ENCODE results near the gene KRTAP10-7.
"Not testable (repeated sequence)": the region's sequence is repeated elsewhere in the genome, so short reads cannot be mapped to it uniquely, and the experiment has no call there.

KRTAP10-7 gene

DNA sequence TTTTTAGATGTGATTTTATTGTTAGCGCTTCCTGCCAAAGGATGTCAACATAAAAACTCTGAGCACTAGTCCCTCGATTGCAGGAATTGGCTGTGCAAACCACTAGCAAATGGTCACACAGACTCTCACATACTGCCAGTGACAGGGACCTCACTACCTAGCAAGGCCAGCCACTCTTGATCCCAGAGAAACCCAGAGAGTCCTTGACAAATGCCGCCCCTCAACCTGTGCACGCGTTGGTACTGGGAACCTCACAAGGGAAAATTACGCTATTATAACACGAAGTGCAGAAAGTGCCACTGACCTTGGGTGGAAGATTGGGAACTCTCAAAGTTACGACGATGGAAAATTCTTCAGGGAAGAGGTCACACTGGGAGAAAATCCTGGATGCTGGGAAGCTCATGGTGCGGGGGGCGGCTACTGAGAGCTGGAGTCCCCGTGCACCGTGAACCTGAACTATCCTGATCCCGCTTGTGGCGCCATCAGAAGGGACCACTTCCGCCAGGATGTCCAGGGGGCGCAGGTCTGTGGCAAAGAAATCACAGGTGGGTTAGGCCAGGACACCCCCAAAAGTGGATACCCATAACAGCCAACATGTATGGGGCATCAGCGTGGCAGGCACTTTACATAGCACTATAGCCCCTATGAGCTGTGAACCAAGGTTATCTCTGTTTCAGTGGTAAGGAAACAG, 32.8 kb upstream of the KRTAP10-7 start:
- Mint-ChIP-seq H3K9me3 (peaks cover 9% of the 10 kb centered on the region), H3K27me3 (no peaks in the 10 kb centered on the region), H3K4me1 (peaks cover 16% of the 10 kb centered on the region), H3K27ac (no peak overlapping the region), H3K4me3 (no peak overlapping the region), H3K36me3 (peaks cover 2% of the 10 kb centered on the region)

DNA sequence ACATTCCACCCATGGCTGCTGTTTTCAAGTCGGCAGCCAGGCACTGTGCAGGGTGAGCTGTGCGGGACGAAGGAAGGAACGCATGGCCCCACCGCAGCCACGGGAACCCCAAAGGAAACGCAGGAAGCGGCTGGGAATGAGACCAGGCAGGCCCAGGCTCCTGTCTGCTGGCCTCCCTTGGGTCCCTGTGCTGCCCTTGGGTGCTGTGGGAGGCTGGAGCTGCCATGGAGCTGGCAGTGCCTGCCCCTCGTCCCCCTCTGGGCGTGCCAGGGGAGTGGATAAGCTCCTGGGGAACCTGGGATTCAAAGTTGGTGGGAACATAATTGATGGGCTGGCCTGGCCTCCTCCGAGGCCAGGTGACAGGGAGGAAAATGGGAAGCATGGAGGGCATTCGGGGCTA, 32.1 kb upstream of the KRTAP10-7 start:
- Mint-ChIP-seq H3K27ac (no peak overlapping the region), H3K36me3 (peaks cover 1% of the 10 kb centered on the region), H3K27me3 (no peaks in the 10 kb centered on the region), H3K9me3 (peaks cover 3% of the 10 kb centered on the region), H3K4me3 (no peak overlapping the region), H3K4me1 (peaks cover 16% of the 10 kb centered on the region)

DNA sequence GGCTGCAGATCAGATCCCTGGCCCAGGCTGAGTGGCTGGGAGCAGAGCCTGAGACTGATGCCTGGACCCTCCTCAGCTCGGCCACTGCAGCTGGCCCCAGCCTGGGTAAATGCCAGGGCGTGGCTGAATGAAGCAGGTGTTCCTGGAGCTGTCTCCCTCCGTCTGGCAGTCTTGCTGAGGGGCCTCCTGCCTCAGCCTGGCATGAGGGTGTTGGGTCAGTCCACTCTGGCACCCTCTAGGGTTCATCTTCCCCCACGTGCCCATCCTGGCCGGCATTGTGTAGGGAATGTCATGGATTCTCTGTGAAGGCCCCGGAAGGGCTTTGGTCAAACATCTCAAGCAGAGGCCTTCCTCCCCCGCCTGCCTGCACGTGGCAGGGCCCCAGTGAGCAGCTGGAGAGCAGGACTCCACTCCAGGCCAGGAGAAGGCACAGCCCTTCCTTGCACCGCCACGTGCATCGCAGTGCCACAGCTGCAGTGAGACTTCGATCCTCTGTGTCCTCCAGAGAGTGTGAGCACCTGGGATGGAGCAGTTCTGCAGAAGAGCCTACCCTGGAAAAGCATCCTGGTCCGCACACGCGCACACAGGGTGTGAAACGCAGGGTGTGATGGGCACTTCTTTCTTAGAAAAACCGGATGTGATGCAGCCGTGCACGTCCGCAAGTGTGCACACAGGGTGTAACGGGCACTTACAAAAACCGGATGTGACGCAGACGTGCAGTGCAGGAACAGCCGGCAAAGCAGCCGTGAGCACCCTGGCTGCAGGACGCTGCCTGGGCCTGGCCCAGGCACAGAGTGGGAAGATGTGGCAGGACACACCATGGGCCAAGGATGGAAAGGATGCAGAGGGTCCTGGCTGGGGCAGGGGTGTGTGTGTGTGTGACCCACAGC, 31.5 kb upstream of the KRTAP10-7 start:
- Mint-ChIP-seq H3K36me3 (no peaks in the 10 kb centered on the region), H3K4me3 (no peak overlapping the region), H3K27ac (no peak overlapping the region), H3K27me3 (no peaks in the 10 kb centered on the region), H3K9me3 (no peaks in the 10 kb centered on the region), H3K4me1 (peaks cover 16% of the 10 kb centered on the region)

- no peaks in the 10 kb centered on the region for H3K36me3 Mint-ChIP-seq
- no peaks in the 10 kb centered on the region for H3K9me3 Mint-ChIP-seq
- H3K4me3 Mint-ChIP-seq: no peak overlapping the region
- peaks cover 6% of the 10 kb centered on the region for H3K4me1 Mint-ChIP-seq
- no peak overlapping the region for H3K27ac Mint-ChIP-seq
- H3K27me3 Mint-ChIP-seq: no peaks in the 10 kb centered on the region
Observed at GRCh38 chr21:44569861-44570517, 30.4 kb upstream of the KRTAP10-7 start.

- H3K27me3 Mint-ChIP-seq: no peaks in the 10 kb centered on the region
- H3K27ac Mint-ChIP-seq: peak overlapping the region; percentile 26
- H3K4me3 Mint-ChIP-seq: no peak overlapping the region
Observed at GRCh38 chr21:44571296-44571695, 29.1 kb upstream of the KRTAP10-7 start.

GRCh38 chr21:44571844-44572782, 28.3 kb upstream of the KRTAP10-7 start:
- no peaks in the 10 kb centered on the region for H3K9me3 Mint-ChIP-seq
- H3K27me3 Mint-ChIP-seq: no peaks in the 10 kb centered on the region
- H3K4me1 Mint-ChIP-seq: no peaks in the 10 kb centered on the region
- H3K27ac Mint-ChIP-seq: no peak overlapping the region
- no peak overlapping the region for H3K4me3 Mint-ChIP-seq
- H3K36me3 Mint-ChIP-seq: no peaks in the 10 kb centered on the region

More at GRCh38 chr21:44571296-44571695, 29.1 kb upstream of the KRTAP10-7 start:
- no peaks in the 10 kb centered on the region for H3K36me3 Mint-ChIP-seq
- no peaks in the 10 kb centered on the region for H3K4me1 Mint-ChIP-seq
- no peaks in the 10 kb centered on the region for H3K9me3 Mint-ChIP-seq

DNA sequence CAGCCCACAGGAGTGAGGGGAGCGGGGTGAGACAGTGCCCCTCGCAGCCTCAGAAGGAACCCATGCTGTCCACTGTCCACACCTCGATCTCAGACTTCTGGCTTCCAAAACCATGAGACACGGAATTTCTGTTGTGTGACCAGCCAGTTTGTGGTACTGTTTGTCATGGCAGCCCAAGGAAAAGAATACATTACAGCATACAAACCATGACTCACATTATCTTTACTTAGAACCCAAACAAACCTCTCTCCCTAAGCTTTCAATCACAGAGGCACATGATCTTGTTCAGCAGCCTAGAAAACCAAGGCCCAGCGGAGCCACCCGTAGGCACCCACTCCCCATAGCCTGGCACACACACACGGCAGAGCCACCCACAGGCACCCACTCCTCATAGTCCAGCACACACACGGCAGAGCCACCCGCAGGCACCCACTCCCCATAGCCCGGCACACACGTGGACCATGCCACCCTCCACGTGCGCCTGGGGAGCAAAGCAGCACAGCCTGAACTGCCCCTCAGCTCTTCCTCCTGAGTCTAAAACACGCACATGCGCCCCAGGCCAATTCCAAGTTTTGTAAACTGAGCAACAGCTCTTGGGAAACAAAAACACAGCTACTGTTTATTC, 27.3 kb upstream of the KRTAP10-7 start:
- Mint-ChIP-seq H3K36me3 (peaks cover 2% of the 10 kb centered on the region), H3K27ac (no peak overlapping the region), H3K4me3 (no peak overlapping the region), H3K4me1 (no peaks in the 10 kb centered on the region), H3K9me3 (no peaks in the 10 kb centered on the region), H3K27me3 (no peaks in the 10 kb centered on the region)

- H3K36me3 Mint-ChIP-seq, H3K9me3 Mint-ChIP-seq, H3K4me1 Mint-ChIP-seq, H3K27me3 Mint-ChIP-seq, H3K4me3 Mint-ChIP-seq, H3K27ac Mint-ChIP-seq: not testable (repeated sequence)
Observed at GRCh38 chr21:44573630-44574456, 26.6 kb upstream of the KRTAP10-7 start, which contains the start of gene KRTAP10-4. Gene KRTAP10-4, plus strand, starts transcription at chr21:44573729. Its CDS starts 30 bp downstream, at chr21:44573759.

- no peaks in the 10 kb centered on the region for H3K4me1 Mint-ChIP-seq
- H3K27ac Mint-ChIP-seq: no peak overlapping the region
- no peaks in the 10 kb centered on the region for H3K27me3 Mint-ChIP-seq
- no peaks in the 10 kb centered on the region for H3K9me3 Mint-ChIP-seq
- H3K36me3 Mint-ChIP-seq: peaks cover 3% of the 10 kb centered on the region
- H3K4me3 Mint-ChIP-seq: no peak overlapping the region
Observed at GRCh38 chr21:44574457-44575306, 25.7 kb upstream of the KRTAP10-7 start.

DNA sequence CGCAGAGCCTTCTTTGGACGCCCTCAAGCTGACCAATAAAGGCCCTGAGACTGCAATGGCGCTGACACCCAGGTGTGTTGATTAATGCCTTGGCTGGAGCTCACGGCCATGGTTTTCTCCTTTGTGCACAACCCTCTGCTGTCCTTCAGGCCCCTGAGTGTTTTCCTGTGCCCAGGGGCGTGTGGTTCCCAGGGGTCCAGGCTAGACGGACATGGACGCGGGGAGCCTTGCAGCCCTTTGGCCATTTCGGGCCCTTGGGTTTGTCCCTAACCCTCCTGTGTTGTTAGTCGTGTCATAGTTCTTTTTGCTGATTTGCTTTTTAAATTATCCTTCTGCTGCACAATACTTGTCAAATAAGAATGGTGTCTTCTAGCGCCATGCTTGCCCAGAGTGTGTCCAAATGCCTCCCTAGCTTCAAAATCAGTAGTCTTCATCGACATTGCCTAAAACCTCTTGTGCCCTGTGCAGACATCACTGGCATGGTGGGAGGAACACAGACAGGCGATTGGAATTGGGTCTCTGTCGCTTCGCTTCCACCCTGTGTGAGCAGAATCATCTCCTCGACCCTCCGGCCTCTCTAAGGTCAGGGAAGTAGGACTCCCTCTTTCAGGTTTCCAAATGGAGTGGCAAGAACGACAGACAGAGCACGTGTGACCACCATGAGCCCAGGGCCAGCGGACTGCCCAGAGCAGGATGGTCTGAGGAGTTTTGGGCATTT, 24.9 kb upstream of the KRTAP10-7 start:
- Mint-ChIP-seq H3K27ac (no peak overlapping the region), H3K27me3 (no peaks in the 10 kb centered on the region), H3K4me3 (no peak overlapping the region), H3K36me3 (peaks cover 3% of the 10 kb centered on the region), H3K9me3 (no peaks in the 10 kb centered on the region), H3K4me1 (peaks cover 1% of the 10 kb centered on the region)

DNA sequence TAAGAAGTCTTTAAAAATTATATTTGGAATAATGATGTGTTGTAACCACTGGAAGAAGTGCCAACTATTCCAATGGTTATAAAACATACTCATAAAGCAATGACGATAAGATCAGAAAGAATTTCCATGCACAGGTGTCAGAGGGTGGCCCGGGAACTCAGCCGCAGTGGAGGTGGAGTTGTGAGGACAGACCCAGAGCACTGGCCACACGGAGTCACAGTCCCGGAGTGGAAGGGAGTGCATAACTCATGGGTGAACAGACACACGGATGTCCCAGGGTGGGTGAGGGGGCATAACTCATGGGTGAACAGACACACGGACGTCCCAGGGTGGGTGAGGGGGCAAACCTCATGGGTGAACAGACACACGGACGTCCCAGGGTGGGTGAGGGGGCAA, 24.4 kb upstream of the KRTAP10-7 start:
- H3K27ac Mint-ChIP-seq: no peak overlapping the region
- H3K4me1 Mint-ChIP-seq: peaks cover 6% of the 10 kb centered on the region
- H3K27me3 Mint-ChIP-seq: no peaks in the 10 kb centered on the region
- no peak overlapping the region for H3K4me3 Mint-ChIP-seq
- H3K36me3 Mint-ChIP-seq: peaks cover 3% of the 10 kb centered on the region
- peaks cover 3% of the 10 kb centered on the region for H3K9me3 Mint-ChIP-seq

- H3K36me3 Mint-ChIP-seq: peaks cover 5% of the 10 kb centered on the region
- H3K27me3 Mint-ChIP-seq: no peaks in the 10 kb centered on the region
- H3K27ac Mint-ChIP-seq: no peak overlapping the region
- H3K9me3 Mint-ChIP-seq: peaks cover 11% of the 10 kb centered on the region
- H3K4me3 Mint-ChIP-seq: no peak overlapping the region
- peaks cover 29% of the 10 kb centered on the region for H3K4me1 Mint-ChIP-seq
Observed at GRCh38 chr21:44578371-44579055, 21.9 kb upstream of the KRTAP10-7 start.
